ENCODE measurements around the gene KIFBP.

- TF ChIP-seq CTCF (IDR thresholded peaks at IDR 0.05) (no peak), POLR2A (IDR thresholded peaks at IDR 0.05) (no peak), POLR2AphosphoS5 (IDR thresholded peaks at IDR 0.05; ENCODE audit: insufficient read depth in 1 of 2, low read depth in 1 of 2) (no peak)
Observed at GRCh38 chr10:69056536-69057260, 68.1 kb downstream of the KIFBP start.
